GM18867 (cell line): ENCODE results near the gene PREX1.
A peak's percentile ranks its signal among the peaks of the same experiment; 100 is the strongest.

ENCODE experiments used
- ATAC-seq: cut with Tn5 transposase; IDR thresholded peaks from one replicate; pipeline ENCODE4 v1.9.1; 2021; ENCODE audit warnings: mild to moderate bottlenecking, moderate library complexity; ENCODE audit not compliant: unreplicated experiment

The PREX1 gene

DNA sequence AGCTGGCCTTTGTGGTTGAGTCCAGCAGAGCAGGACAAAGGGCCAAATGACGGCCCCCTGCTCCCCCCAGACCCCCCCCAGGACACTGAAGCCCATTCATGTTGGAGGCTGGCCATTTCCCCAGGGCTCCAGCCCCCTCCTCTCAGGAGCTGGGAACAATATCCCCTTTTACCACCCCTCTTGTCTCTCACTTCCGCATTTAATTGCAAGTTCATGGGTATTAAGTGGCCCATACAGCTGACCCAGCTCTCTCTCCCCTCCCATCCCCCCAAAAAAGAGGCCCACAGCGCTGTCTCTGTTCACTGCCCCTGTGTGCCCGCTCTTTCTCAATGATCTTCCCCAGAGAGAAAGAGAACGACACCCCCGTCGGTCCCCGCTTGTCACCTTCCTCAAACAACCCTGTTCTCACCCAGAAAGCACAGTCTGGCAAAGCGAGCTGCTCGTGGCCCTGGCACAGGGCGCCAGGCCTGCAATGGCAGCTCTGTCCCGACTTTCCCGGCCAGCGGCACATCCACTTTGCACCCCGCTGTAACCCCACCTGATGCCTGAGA lies 30.4 kb downstream of the PREX1 start:
- ATAC-seq = no peak

DNA sequence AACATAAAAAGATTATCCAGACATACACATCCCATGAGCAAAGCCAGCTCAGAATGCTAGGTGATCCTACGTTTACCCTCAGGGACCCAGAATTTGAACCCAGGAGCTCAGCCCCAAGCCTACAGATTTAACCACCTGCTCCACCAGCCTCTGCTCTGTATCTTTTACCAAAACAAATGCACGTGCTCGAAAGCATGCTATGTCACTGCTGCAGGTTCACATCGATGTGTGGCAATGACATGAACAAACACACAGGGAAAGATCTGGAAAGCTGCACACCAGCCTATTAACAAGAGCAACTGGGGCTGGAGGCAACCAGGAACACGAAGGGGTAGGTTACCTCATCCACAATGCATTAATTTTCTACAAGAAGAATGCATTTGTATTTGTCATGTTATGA lies 32.1 kb downstream of the PREX1 start:
- no peak for ATAC-seq

DNA sequence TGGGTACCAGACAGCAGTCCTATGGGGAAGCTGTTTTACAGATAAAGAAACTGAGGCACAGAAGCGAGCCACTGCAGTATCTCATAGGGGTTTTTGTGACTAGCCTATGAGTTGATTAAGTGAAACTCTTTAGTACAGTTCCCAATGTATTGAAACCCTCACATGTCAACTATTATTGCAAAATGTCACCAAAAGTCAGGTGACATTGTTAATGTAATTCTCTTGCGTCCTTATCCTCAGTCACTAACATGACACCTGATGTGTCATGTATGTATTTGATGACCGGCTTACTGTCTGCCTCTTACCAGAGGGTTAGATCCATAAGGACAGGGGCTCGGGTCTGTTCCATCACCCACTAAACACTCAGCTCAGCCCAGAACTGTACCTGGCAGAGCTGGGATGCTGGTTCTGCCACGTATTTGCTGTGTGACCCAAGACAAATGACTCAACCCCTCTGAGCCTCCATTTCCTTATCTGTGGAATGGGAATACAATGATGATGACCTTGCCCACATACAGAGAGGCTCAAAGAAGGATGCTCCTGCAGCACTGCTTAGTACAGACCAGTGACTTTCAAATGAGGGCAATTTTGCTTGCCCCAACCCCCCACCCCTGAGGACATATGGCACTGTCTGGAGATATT lies 32.9 kb downstream of the PREX1 start:
- no peak for ATAC-seq

DNA sequence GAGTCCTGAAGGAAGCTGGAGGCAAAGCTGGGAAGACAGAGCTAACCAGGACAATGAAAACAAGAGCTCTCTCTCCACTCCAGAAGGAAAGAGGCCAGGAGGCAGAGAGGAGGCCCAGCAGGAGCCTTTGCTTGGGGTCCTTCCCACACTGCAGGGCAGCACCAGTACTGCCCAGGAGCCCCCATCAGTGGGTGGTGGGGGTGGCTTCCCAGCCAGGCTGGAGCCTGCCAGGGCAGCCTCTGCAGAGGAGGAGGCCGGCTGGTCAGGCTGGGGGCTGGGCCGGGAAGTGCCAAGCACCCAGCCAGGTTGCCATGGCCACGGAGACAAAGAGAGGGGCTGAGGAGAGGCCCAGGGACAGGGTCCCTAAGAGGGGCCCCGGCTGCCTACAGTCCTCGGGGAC lies 33.4 kb downstream of the PREX1 start:
- ATAC-seq = no peak

DNA sequence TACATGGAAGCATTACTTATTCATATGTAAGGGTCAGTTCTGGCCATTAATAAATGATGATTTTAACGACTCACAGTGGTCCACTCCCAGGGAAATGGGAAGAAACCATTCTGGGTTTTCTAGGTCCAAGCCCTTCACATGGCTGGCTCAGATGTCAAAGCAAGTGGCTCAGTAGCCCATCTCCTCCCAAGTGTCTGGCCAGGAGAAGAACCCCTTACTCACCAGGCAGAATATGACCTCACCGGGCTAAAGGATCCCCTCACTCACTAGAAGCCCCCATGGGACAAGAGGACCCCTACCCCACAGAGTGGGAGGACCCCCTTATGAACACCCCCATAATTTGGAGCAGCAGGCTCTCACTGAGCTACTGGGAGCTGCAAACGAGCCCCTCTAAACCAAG lies 34.0 kb downstream of the PREX1 start:
- ATAC-seq = no peak

DNA sequence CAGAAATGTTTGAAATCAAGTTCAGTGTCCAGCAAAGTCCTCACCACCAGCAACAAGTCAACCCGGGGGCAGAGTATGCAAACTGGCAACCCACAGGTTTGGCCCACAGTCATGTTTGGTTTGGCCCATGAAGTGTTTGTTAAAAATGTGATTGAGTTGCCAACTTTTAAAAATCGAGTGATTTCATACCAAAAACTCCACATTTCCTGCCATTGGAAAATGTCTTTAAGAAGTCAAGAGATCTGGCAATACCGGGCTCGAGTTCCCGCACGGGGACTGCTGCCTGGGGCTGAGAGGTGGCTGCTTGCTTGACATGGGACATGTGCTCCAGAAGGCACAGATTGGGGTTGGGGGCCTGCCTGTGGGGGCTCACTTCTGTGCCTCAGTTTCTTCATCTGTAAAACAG lies 36.1 kb downstream of the PREX1 start:
- no peak for ATAC-seq

DNA sequence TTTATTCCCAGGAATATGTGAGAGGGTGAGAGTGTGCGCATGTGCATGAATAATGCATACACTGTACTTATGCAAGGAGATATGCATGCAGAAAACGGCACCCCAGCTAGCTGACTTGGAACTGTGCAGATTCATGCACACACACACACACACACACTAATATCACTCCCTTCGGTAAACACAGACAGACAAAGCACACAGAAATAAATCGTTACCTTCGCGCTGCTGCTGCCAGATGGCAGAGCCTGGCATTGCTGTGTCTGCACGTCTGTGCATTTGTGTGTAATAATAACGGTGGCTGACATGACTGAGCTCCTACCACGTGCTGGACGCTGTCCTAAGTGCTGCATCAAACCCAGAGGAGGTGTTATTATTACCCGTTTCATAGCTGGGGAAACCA lies 36.8 kb downstream of the PREX1 start:
- ATAC-seq = no peak

DNA sequence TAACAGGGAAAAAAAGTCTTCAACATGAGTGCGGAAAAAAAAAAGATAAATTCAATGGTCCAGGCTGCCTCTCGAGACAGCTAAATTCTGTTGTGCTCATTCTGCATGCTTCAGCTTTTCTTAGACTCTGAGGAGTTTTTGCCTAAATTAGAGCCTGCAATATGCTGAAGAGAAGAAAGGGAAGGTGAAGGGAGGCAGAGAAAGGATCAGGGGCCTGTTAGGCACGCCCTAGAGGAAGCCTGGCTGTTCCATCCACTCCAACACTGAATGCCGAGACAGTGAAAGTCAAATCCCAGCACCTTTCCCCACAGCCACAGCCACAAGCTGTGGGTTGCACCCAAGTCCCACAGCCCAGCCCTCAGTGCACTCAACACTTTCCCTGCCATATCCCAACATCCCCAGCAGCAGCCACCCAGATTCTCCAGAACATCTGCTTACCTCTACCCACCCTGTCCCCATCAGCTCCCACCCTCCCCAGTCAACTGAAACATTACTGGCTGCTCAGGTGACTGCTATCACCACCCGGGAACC lies 37.3 kb downstream of the PREX1 start:
- no peak for ATAC-seq

DNA sequence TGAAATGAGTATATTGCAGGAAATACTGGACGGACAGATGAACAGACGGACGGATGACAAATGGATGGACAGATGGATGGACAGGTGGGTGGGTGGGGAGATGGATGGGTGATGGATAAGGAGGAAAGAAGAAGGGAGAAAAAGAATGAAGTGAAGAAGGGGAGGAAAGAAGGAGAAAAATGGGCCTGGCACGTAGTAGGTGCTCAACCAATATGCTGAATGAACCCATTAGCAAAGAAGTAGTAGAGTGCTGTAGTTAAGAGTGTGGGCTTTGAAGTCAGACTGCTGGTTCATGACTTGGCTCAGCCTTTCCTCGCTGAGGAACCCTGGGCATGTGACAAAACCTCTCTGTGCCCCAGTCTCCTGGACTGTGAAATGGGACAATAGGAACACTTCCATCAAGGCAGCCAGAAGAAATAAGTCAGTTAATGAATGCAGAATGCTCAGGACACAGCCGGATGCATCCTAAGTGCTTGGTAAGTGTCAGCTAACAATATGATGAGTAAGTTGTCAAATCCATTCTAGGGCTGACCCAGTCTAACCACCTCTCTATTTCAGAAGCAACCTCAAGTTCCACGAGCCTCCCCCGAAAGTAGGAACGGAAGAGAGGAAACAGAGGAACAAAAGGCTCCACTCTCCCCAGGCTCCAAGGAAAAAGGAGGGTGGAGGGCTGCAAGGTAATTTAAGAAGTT lies 37.9 kb downstream of the PREX1 start:
- ATAC-seq = no peak

DNA sequence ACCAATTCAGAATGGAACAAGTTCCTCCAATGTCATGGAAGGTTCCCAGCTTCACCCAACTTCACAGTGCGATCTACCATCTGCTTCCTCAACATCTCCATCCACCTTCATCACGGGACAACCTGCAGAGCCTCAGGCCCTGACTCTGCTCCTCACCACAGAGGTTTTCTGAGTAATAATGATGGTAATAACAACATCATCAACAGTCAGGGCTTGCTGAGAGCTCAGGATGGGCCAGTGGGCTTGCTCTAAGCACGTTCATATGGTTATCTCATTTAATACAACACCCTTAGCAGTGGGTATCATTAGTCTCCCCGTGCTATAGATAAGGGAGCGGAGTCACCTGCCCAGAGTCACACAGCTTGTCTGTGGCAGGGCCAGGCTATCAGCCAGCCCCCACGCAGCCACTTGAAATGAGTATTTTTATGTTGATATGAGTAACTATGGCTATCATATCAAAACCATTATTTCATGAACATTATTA lies 38.6 kb downstream of the PREX1 start:
- peak; percentile 21 for ATAC-seq

DNA sequence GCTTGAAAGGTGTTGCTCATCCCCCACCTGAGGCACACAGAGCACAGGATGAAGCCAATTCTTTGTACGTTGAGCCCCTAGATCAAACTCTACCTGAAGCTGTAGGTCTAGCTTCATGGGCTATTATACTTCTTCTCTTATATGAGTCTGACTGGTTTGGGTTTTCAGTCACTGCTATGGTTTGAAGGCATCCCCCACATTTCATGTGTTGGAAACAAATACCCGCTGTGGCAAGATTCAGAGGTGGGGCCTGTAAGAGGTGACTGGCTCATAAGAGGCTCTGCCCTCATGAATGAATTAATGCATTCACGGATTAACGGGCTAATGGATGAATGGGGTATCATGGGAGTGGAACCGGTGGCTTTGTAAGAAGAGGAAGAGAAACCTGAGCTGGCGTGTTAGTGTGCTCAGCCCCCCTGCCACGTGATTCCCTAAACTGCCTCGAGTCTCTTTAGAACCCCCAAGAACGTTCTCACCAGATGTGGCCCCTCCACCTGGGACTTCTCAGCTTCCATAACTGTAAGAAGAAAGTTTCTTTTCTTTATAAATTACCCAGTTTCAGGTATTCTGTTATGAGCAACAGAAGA lies 39.2 kb downstream of the PREX1 start:
- peak; percentile 55 for ATAC-seq

DNA sequence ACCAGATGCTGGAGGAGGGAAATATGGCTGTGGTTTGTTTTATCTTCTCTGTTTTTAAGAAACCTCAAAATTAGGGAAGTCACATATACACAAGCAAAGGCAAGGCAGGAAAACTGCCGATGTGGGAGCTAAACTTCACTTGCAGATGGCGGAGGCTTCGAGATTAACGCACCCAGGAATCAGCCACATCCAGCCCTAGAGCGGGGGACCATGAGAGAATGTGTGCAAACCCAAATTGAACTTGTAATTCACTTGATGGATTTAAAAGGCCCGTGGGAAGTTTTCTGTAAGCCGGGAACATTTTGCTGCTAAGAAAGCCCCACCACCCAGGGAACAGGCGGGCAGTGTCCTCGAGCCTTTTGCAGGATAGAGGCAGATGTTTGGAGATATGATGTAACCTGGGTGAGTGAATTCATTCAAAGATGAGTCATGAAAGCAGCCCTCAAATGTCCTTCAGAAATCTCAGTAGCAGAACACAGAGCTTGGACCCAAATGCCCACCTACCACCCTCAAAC lies 39.9 kb downstream of the PREX1 start:
- no peak for ATAC-seq

DNA sequence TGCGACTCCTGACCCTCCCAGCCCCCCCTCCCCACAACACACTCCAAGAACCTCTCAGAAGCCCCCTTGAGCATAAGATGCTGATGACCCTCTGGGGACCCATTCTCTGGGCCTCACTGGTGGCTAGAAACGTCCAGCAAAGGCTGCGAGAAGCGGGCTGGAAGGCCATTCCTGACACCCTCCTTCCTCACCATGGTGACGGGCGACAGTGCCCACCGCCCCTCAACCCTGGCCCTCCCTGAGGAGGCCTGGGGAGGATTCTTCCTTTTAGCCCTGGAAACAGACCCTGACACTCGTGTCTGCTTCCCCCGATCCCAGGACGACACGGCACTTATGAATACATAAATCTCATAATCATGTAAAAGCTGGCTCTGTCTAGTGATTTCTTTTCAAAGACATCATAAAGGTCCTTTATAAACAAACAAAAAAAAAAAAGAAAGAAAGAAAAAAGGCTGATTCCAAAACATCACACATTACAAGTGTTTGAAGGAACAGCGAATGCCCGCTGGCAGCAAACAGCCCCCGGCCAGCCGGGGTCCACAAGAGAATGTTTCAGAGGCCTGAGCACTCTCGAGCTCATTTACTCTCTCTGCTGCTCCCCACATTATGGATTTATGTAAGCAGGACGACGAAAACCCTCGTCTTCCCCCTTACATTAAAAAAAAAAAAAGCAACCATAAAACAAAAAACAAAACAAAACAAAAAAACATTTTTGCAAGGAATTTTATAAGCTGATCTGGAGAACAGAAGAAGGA lies 40.7 kb downstream of the PREX1 start:
- ATAC-seq = no peak

DNA sequence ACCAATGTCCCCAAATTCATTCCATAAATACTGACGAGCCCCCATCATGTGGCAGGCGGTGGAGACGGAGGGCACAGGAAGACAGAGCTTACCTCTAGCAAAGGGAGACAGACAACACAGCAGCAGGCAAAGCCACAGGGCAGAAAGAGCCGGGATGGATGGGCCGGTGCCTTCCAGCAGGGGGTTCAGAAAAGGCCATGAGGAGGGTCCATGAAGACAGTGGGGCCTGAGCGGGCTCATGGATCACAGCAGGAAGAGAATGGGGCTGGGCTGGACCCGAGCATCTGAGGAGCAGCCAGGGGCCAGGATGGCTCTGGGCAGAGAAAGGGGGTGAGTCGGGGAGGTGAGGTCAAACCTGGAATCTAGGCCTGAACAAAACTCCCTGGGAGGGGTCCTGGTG lies 42.0 kb downstream of the PREX1 start:
- no peak for ATAC-seq

DNA sequence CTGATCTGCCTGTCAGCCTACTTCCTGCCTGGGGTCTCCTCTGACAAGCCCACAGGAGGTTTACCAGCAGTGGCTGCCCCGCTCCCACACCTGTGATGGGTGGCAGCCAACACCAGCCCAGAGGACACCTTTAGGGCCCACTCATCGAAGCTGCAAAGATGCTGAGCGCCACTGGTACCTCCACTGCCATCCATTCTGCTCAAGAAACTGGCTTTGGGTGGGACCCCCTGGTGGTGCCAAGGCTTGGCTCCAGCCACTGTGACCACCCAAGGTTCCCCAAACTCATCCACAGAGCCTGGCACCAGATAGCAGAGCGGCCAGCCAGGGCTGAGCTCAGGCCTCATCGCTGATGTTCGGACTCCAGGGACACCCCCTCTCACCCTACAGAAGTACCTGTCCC lies 42.5 kb downstream of the PREX1 start:
- ATAC-seq = no peak

DNA sequence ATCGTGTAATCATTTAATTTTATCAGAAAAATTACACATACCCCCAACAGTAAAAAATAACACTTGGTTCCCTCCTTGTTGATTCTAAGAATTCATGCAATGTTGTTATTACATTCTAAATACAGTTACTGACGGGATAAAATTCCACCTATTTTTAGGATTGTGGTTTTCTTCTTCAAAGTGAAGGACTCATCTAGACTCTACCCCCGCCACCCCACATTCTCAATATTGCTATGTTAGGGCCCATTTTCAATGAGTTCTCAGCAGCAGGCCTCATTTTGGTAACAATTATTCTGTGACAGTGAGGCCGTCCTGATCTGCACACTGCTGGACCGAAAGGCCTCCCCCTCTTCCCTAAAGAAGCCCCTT lies 43.5 kb downstream of the PREX1 start:
- ATAC-seq = no peak

DNA sequence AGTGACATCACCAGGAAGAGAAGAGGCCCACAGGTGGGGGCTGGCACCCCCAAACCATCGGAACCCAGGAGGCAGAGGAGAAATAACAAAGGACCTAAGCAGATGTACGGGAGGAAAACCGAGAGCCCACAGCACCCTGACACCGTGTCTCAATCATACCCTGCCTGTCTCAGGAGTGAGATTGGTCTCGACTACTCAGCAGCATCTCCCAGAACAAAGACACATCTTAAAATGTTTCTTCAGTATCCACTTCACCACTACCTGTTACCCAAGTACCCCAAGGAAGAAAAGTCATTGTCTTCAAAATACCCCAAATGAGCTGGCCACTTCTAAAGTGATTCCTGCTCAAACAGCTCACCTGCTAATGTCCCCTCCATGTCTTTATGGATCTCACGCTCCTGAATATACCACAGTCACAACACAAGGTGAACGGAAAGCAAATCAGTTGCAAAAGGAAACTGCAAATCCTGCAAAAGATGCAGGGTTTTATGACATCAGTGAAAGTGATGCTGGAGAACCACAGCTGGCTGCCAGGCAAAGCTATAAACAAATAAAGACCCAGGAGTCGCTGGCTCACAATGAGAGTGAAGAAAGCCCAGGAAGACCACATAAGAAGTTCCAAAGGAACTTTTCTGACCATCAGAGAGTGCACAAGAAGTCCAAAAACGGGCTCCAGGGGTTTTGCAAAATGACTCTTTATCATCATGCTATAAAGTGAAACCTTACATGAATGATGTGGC lies 44.1 kb downstream of the PREX1 start:
- ATAC-seq = peak; percentile 23

DNA sequence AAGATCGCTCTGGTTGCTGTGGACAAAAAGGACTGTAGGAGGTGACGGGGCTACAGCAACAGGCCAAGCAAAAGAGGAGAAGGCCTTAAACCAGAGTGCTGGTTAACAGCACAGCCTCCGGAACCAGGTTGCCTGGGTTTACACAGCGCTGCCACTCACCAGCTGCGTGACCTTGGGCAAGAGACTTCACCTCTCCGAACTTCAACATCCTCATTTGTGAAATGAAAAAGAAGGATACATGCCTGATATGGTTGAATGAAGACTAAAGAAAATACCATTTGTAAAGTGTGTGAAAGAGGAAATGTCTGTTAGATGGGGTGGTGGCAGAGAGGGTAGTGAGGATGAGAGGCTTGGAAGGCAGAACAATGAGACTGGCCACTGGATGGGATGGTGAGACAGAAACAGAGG lies 44.9 kb downstream of the PREX1 start:
- ATAC-seq = peak; percentile 34

DNA sequence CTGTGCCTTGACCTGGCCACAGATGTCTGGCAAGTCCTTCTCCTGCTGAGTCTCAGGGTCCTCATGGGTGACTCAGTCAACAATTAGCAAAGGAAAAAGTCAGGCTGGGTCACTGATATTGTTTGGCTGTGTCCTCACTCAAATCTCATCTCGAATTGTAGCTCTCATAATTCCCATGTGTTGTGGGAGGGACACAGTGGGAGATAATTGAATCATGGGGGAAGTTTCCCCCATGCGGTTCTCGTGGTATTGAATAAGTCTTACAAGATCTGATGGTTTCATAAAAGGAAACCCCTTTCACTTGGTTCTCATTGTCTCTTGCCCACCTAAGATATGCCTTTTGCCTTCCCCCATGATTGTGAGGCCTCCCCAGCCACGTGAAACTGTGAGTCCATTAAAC lies 45.7 kb downstream of the PREX1 start:
- ATAC-seq = no peak

DNA sequence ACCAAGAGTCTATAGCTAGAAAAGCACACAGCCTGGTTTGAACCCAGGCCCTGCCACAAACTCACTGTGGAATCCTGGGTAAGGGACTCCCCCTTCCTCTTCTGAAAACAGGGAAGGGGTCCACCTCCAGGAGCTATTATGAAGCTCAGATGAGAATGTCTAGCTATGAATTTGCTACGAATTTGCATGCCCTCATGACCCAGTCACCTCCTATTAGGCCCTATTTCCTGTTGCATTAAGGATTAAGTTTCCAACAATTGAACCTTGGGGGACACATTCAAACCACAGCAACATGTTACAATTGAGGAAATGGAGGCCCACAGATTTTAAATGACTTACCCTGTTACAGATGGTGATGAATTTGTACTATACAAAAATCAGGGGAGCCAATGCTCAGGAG lies 46.2 kb downstream of the PREX1 start:
- no peak for ATAC-seq
